Mesodermal cell (in vitro differentiated cells): ENCODE measurements around the gene ELF2.

Experiments used
- H3K27ac ChIP-seq: 2 replicates; pipeline ENCODE4 v1.7.0; 2013; ENCODE audit warnings: mild to moderate bottlenecking, low read depth, low read length, moderate library complexity; ENCODE audit not compliant: severe bottlenecking
- H3K36me3 ChIP-seq: 2 replicates; pipeline ENCODE4 v1.7.1; 2013; ENCODE audit warnings: mild to moderate bottlenecking, low read length, moderate library complexity; ENCODE audit not compliant: control insufficient read depth, insufficient read depth
- H3K4me1 ChIP-seq: one replicate; pipeline ENCODE4 v1.7.1; 2013; ENCODE audit warnings: mild to moderate bottlenecking, low read length; ENCODE audit not compliant: insufficient read depth, control insufficient read depth, poor library complexity, severe bottlenecking
- H3K4me3 ChIP-seq: 2 replicates; pipeline ENCODE4 v1.7.0; 2013; ENCODE audit warnings: low read length, control low read depth, mild to moderate bottlenecking; ENCODE audit not compliant: insufficient read depth, poor library complexity, severe bottlenecking; ENCODE audit errors: extremely low read depth
- H3K9me3 ChIP-seq: 2 replicates; pipeline ENCODE4 v1.7.1; 2013; ENCODE audit warnings: mild to moderate bottlenecking, low read length, moderate library complexity; ENCODE audit not compliant: control insufficient read depth
- WGBS, 2 experiments: methylation state at CpG; one replicate each; pipeline ENCODE4 v1.1.5; 2013; ENCODE audit warnings: missing lambda C conversion rate in 2 of 2; ENCODE audit not compliant: insufficient coverage in 2 of 2; 5-methylcytosine and 5-hydroxymethylcytosine counted together

ELF2 gene

DNA sequence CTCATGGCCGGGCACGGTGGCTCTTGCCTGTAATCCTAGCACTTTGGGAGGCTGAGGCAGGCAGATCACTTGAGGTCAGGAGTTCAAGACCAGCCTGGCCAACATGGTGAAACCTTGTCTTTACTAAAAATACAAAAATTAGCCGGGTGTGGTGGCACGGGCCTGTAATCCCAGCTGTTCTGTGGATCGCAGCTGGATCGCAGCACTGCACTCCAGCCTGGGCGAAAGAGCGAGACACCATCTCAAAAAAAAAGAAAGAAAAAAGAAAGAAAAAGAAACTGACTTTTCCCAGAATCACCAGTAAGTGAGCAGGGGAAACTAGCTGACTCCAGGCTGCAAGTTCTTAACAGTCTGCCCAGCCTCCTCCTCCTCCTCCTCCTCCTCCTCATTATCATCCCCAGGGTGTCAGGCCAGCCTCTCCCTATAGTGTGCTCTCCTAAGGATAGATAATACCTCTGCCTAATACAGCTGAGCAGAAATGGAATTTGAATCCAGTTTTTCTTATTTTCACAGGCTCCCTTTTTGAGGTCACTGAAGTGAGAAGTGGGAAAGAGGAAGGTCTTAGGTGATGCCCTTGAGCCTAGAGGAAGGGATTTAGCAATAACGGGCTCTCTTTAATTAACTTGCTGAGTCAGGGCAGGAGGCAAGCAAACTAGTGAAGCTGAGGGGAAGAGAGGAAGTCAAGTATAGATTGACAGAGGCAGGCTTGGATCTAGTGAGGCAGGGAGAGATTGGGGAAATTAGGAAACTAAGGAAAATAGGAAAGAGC lies 11.8 kb upstream of the ELF2 start:
- WGBS, 2 experiments = 73 to 88% methylated on average over 3 to 7 of the region's 9 CpGs
- Histone ChIP-seq H3K4me1 (no peaks in the 10 kb centered on the region), H3K36me3 (no peaks in the 10 kb centered on the region), H3K4me3 (no peak overlapping the region), H3K9me3 (no peaks in the 10 kb centered on the region), H3K27ac (no peak overlapping the region)

DNA sequence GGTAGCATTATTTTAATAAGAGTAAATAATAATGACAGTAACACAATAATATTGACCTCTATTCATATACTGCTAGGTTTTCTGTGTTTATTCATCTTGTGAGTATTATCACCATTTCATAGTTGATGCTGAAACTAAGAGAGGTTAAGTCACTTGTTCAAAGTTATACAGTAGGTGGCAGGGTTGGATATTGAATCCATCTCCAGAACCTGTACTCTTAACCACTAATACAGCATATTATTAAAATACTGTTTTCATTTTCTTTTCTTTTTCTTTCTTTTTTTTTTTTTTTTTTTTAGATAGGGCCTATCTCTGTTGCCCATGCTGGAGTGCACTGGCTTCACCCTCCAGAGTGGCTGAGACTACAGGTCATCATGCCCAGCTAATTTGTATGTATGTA lies 7.1 kb upstream of the ELF2 start:
- Histone ChIP-seq H3K4me3 (no peak overlapping the region), H3K27ac (no peak overlapping the region), H3K9me3 (no peaks in the 10 kb centered on the region), H3K4me1 (no peaks in the 10 kb centered on the region), H3K36me3 (no peaks in the 10 kb centered on the region)

DNA sequence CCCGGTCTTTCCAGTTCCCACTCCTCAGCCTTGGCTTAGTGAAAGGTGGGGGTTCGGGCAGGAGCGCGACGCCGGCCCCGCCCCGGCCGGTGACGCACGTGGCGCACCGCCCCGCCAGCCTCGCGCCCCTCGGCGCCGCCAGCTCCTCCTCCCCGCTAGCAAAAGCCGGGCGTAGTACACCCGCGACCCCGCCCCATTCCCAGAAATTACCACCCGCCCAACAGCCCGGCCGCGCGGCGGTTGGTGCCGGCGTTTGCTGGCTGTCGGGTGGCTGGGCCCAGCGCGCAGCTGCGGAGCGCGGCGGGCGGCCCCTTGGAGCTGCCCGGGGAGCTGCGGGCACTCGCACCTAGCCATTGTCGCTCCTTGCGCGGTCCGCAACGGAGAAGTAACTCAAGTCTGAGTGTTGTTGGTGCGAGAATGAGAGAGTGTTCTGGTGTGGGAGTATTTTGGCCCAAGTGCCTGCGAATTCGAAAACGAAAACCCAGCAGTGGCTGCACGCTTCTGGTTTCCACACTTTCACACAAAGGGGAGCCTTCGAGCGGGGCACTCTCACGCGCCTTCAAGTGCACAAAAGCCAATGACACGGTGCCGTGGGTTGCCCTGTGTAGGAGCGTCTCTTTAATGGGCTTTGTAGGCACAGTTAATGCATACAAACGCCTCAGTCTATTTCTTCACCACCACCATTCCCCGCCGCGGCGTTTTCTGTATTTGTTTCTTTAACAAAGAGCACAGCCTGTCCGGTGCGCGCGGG lies 1.0 kb upstream of the ELF2 start:
- Histone ChIP-seq H3K27ac (peak overlapping the region; percentile 88), H3K4me3 (peak overlapping the region; percentile 89), H3K9me3 (no peaks in the 10 kb centered on the region), H3K36me3 (no peaks in the 10 kb centered on the region), H3K4me1 (no peaks in the 10 kb centered on the region)
- WGBS, 2 experiments = 0% methylated on average over 23 to 40 of the region's 70 CpGs

DNA sequence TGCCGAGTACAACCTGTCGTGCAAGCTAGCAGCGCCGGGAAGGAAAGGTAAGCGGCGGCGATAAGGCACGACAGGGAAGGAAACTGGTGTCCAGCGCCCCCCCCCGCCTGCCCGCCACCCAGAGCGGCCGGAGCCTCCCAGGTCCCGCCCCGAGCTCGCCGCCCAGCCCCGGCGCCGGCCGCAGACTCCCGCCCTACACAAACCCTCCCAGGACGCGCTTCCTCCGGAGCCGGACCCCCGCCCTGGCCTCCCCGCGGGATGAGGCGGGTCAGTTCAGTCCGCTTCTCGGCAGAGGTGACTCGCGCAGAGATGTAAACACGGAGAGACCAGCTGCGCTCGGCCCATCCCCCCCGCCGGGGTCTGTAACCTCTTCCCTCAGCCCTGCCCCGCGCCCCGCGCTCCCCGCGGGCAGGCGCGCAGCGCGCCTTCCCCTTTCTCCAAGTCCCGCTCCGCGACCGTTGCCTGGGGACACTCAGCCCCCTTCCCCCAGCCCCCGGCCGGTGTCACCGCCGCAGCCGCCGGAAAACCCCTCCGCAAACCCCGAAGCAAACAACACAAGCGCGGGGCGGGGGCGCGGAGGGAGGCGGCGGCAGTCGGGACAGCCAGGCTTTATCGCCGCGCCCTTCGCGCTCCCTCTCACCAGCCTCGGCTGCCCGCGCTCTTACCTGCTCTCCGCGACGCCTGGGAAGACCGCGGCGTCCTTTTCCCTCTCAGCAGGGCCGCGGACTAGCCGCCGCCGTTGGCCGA lies 543 bp downstream of the ELF2 start:
- H3K27ac ChIP-seq = peak overlapping the region; percentile 91
- 0% methylated on average over 58 to 70 of the region's 89 CpGs for WGBS, 2 experiments
- H3K9me3 ChIP-seq = no peaks in the 10 kb centered on the region
- peak overlapping the region; percentile 89 for H3K4me3 ChIP-seq
- H3K36me3 ChIP-seq = no peaks in the 10 kb centered on the region
- H3K4me1 ChIP-seq = peaks cover 5% of the 10 kb centered on the region

DNA sequence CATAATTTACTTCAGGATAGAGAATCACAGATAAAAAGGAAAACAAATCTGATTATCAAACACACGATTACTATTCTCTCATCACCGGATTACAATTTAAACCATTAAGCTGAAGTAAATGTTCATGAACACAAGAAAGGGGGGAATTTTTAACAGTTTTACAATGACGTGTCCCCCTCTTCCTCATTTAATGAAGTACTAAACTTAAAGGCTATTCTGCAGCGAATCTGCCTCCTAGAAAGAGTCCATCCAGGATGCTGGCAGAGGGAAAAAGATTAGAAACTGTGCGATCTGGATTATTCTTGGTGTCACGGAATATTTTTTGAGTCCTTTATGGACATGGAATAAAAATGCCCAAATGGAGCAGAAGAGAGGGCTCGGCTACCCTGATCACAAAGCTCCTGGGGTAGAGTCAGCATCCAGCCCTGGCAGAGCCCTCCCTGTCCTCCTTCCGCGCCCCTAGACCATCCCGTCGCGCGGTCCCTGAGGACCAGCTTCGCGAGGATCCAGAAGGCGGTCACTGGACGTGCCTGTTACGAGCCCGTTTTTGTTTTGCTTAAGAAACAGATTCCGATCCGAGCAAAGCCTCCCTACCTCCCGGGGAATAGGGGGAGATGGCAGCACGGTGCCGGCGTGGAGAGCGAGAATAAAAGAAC lies 1.2 kb downstream of the ELF2 start:
- Histone ChIP-seq H3K4me1 (peaks cover 5% of the 10 kb centered on the region), H3K4me3 (peak overlapping the region; percentile 89)

DNA sequence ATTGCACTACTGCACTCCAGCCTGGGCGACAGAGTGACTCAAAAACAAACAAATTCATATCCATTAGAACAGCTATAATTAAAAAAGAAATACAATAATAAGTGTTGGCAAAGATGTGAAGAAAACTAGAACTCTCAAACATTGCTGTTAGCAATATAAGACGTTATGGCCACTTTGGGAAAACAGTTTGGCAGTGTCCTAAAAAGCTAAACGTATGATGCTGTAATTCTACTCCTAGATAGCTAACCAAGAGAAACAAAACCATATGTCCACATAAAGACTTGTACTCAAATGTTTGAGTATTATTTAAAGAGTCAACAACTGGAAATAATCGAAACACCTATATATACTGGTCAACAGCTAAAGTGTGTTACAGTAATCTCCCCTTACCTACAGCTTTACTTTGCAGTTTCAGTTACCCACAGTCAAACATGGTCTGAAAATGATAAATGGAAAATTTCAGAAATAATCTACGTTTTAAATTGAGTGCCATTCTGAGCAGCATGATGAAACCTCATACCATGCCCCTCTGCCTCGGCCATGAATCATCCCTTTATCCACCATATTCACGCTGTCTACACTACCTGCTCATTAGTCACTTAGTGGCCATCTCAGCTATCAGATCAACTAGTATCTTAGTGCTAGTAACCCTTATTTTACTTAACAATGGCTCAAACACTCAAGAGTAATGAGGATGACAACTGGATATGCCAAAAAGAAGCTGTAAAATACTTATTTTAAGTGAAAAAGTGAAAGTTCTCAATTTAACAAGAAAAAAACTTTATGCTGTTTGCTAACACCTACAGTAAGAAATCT lies 4.9 kb downstream of the ELF2 start:
- 27 to 36% methylated on average over 2 to 3 of the region's 7 CpGs for WGBS, 2 experiments
- Histone ChIP-seq H3K4me3 (no peak overlapping the region), H3K9me3 (no peaks in the 10 kb centered on the region), H3K36me3 (no peaks in the 10 kb centered on the region), H3K4me1 (peaks cover 5% of the 10 kb centered on the region), H3K27ac (peak overlapping the region; percentile 2)

More for the DNA sequence above, 1.2 kb downstream of the ELF2 start:
- no peaks in the 10 kb centered on the region for H3K36me3 ChIP-seq
- 0% methylated on average over 7 to 23 of the region's 26 CpGs for WGBS, 2 experiments
- H3K27ac ChIP-seq = peak overlapping the region; percentile 91
- H3K9me3 ChIP-seq = no peaks in the 10 kb centered on the region

DNA sequence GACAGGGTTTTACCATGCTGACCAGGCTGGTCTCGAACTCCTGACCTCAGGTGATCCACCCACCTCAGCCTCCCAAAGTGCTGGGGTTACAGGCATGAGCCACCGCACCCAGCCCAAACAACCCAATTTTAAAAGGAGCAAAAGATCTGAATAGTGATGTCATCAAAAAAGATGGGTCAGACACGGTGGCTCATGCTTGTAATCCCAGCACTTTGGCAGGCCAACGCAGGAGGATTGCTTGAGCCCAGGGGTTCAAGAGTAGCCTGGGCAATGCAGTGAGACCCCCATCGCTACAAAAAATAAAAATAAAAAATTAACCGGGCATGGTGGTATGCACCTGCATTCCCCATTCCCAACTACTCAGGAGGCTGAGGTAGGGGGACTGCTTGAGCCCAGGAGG lies 6.1 kb downstream of the ELF2 start:
- H3K27ac ChIP-seq = no peak overlapping the region
- WGBS, 2 experiments = 90 to 100% methylated on average over 2 to 3 of the region's 6 CpGs
- no peak overlapping the region for H3K4me3 ChIP-seq
- H3K9me3 ChIP-seq = no peaks in the 10 kb centered on the region
- peaks cover 5% of the 10 kb centered on the region for H3K4me1 ChIP-seq
- H3K36me3 ChIP-seq = no peaks in the 10 kb centered on the region

DNA sequence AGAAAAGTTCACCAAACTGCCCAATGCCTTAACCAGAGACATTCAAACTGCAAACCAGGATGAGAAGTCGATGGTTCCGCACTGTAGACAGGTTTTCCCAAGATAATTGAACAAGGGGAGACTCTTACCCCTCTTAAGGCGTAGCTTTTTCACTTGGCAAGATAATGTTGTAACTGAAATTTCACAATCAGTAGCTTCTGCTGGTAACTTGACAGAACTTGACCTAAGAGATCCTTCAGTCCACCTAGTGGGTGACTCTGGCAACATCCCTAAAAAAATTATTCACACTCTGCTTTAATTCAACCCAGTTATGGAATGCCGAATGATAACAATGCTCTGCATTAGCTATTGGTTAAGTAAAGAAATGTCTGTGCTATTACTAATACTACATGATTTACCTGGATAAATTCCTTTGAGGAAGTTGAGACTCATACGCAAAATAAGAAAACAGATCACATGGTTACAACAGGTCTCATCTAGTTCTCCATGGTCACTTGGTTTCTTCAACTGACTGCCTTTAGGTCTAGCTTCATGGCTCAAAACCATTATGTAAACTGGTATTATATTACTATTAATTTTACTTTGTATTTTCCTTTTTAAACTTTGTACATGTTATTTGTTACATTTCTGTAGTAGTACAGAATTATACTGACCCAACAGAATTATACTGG lies 9.1 kb downstream of the ELF2 start:
- peaks cover 5% of the 10 kb centered on the region for H3K4me1 ChIP-seq
- H3K9me3 ChIP-seq = no peaks in the 10 kb centered on the region
- H3K4me3 ChIP-seq = no peak overlapping the region
- no peaks in the 10 kb centered on the region for H3K36me3 ChIP-seq
- 77% methylated on average over 4 of the region's 5 CpGs; no CpG with 5 or more reads in 1 of the 2 experiments for WGBS, 2 experiments
- H3K27ac ChIP-seq = no peak overlapping the region

DNA sequence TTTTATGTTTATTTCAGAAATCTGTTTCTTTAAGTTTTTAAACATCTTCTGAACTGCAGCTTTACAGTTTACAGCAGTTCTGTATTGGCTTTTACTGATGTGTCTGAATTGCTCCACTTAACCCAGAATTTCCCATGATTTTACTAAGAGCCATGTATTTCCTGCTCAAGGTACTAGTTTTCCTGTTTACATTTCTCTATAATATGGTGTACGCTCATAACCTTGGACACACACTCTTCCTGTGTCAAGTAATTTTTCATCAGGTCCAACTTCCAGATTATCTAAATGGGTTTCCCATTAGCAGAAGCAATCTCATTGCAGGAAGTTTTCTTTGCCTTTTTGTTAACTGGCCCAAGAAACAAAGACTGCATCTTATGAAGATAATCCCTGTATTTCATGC lies 12.3 kb downstream of the ELF2 start:
- no peaks in the 10 kb centered on the region for H3K4me1 ChIP-seq
- WGBS, 2 experiments = 100% methylated on average over 1 of the region's 1 CpG; no CpG with 5 or more reads in 1 of the 2 experiments
- H3K36me3 ChIP-seq = no peaks in the 10 kb centered on the region
- no peak overlapping the region for H3K27ac ChIP-seq
- no peaks in the 10 kb centered on the region for H3K9me3 ChIP-seq
- no peak overlapping the region for H3K4me3 ChIP-seq
